ENCODE results near the gene HDAC4.

Gene HDAC4

GRCh38 chr2:239425631-239426030 lies 24.8 kb upstream of the HDAC4 start:
- DNase-seq, result no peak

- DNase-seq, result no peak
These were observed 23.7 kb upstream of the HDAC4 start for GRCh38 chr2:239424337-239425045.

GRCh38 chr2:239423551-239423950 lies 22.7 kb upstream of the HDAC4 start:
- no peak for DNase-seq

GRCh38 chr2:239421851-239422250 lies 21.0 kb upstream of the HDAC4 start:
- no peak for DNase-seq

- no peak for DNase-seq
These were observed 19.3 kb upstream of the HDAC4 start for GRCh38 chr2:239420082-239420481.

- DNase-seq, result no peak
These were observed 18.1 kb upstream of the HDAC4 start for GRCh38 chr2:239418918-239419317.

- no peak for DNase-seq
These were observed 12.2 kb upstream of the HDAC4 start for GRCh38 chr2:239412905-239413603.

GRCh38 chr2:239411549-239412319 lies 10.9 kb upstream of the HDAC4 start:
- DNase-seq, result no peak

- DNase-seq, result no peak
These were observed 10.3 kb upstream of the HDAC4 start for GRCh38 chr2:239411117-239411516.

GRCh38 chr2:239409976-239410375 lies 9.2 kb upstream of the HDAC4 start:
- no peak for DNase-seq

GRCh38 chr2:239407112-239407511 lies 6.3 kb upstream of the HDAC4 start:
- no peak for DNase-seq

GRCh38 chr2:239406316-239406995 lies 5.6 kb upstream of the HDAC4 start:
- no peak for DNase-seq

GRCh38 chr2:239405071-239405470 lies 4.3 kb upstream of the HDAC4 start:
- no peak for DNase-seq

GRCh38 chr2:239402666-239403065 lies 1.8 kb upstream of the HDAC4 start:
- DNase-seq, result no peak

GRCh38 chr2:239401881-239402233 lies 1.0 kb upstream of the HDAC4 start:
- no peak for DNase-seq

GRCh38 chr2:239401067-239401880 lies 454 bp upstream of the HDAC4 start:
- DNase-seq, result peak; percentile 99

GRCh38 chr2:239399921-239400595 lies 762 bp downstream of the HDAC4 start:
- no peak for DNase-seq

GRCh38 chr2:239399433-239399920 lies 1.3 kb downstream of the HDAC4 start:
- DNase-seq, result peak; percentile 7

GRCh38 chr2:239398521-239398921 lies 2.3 kb downstream of the HDAC4 start:
- no peak for DNase-seq

- DNase-seq, result peak; percentile 86
These were observed 2.8 kb downstream of the HDAC4 start for GRCh38 chr2:239397931-239398471.

Measured in fibroblast of skin of abdomen (primary cell).